ENCODE data around the gene PHYKPL.

GRCh38 chr5:178215280-178216002, 17.2 kb downstream of the PHYKPL start:
- TF ChIP-seq CTCF (IDR thresholded peaks at IDR 0.05) (no peak), EZH2 (IDR thresholded peaks at IDR 0.05; ENCODE audit: borderline replicate concordance, insufficient read depth, low read depth, low read length, poor library complexity, severe bottlenecking) (no peak)

All from B cell (primary cell).